ENCODE measurements around the gene GLB1L3.
"Not testable (repeated sequence)": the region's sequence is repeated elsewhere in the genome, so short reads cannot be mapped to it uniquely, and the experiment has no call there.

The GLB1L3 gene

GRCh38 chr11:134294664-134295063, 18.5 kb downstream of the GLB1L3 start:
- no peaks in the 10 kb centered on the region for H3K4me1 ChIP-seq (ENCODE audit: control insufficient read depth, insufficient read depth, low read length, poor library complexity, severe bottlenecking)

GRCh38 chr11:134312223-134312622, 36.0 kb downstream of the GLB1L3 start:
- DNase-seq, result no peak
- no peaks in the 10 kb centered on the region for H3K9me3 ChIP-seq (ENCODE audit: control insufficient read depth, low read length)
- H3K4me1 ChIP-seq (ENCODE audit: control insufficient read depth, insufficient read depth, low read length, poor library complexity, severe bottlenecking), result no peaks in the 10 kb centered on the region

More at GRCh38 chr11:134294664-134295063, 18.5 kb downstream of the GLB1L3 start:
- Histone ChIP-seq H3K36me3 (ENCODE audit: control insufficient read depth, insufficient read depth, low read length) (no peaks in the 10 kb centered on the region), H3K9me3 (ENCODE audit: control insufficient read depth, low read length) (no peaks in the 10 kb centered on the region), H3K27me3 (replicated peaks; ENCODE audit: control insufficient read depth, insufficient read depth, low read length, poor library complexity, severe bottlenecking) (no peaks in the 10 kb centered on the region), H3K27ac (ENCODE audit: insufficient read depth, low read length, poor library complexity, severe bottlenecking) (no peak overlapping the region), H3K4me3 (ENCODE audit: insufficient read depth, low read depth, low read length, poor library complexity, severe bottlenecking) (no peak overlapping the region)
- DNase-seq, result no peak

DNA sequence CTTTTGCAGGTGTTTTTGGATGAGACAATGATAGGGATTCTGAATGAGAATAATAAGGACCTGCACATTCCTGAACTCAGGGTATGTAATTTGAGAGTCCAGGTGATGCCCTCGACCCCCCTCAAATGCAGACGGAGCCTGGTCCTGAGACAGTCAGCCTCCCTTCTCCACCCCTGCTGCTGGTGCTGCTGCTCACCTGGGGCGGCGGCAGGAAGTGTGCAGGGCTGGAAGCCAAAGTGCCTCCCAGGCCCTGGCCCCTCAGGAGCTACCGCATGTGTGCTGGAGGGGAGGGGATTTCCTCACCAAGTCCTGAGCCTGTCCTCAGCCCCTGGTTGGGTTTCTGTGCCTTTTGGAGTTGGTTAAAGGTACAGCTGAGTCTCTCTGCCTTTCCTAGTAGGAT, 36.6 kb downstream of the GLB1L3 start:
- Histone ChIP-seq H3K36me3 (ENCODE audit: control insufficient read depth, insufficient read depth, low read length) (no peaks in the 10 kb centered on the region), H3K27me3 (replicated peaks; ENCODE audit: control insufficient read depth, insufficient read depth, low read length, poor library complexity, severe bottlenecking) (no peaks in the 10 kb centered on the region), H3K27ac (ENCODE audit: insufficient read depth, low read length, poor library complexity, severe bottlenecking) (no peak overlapping the region), H3K4me1 (ENCODE audit: control insufficient read depth, insufficient read depth, low read length, poor library complexity, severe bottlenecking) (no peaks in the 10 kb centered on the region), H3K9me3 (ENCODE audit: control insufficient read depth, low read length) (no peaks in the 10 kb centered on the region), H3K4me3 (ENCODE audit: insufficient read depth, low read depth, low read length, poor library complexity, severe bottlenecking) (no peak overlapping the region)
- DNase-seq, result no peak

More at GRCh38 chr11:134312223-134312622, 36.0 kb downstream of the GLB1L3 start:
- Histone ChIP-seq H3K27ac (ENCODE audit: insufficient read depth, low read length, poor library complexity, severe bottlenecking) (no peak overlapping the region), H3K36me3 (ENCODE audit: control insufficient read depth, insufficient read depth, low read length) (no peaks in the 10 kb centered on the region), H3K27me3 (replicated peaks; ENCODE audit: control insufficient read depth, insufficient read depth, low read length, poor library complexity, severe bottlenecking) (no peaks in the 10 kb centered on the region), H3K4me3 (ENCODE audit: insufficient read depth, low read depth, low read length, poor library complexity, severe bottlenecking) (no peak overlapping the region)

- Histone ChIP-seq H3K27me3 (replicated peaks; ENCODE audit: control insufficient read depth, insufficient read depth, low read length, poor library complexity, severe bottlenecking) (no peaks in the 10 kb centered on the region), H3K9me3 (ENCODE audit: control insufficient read depth, low read length) (no peaks in the 10 kb centered on the region), H3K4me1 (ENCODE audit: control insufficient read depth, insufficient read depth, low read length, poor library complexity, severe bottlenecking) (no peaks in the 10 kb centered on the region), H3K4me3 (ENCODE audit: insufficient read depth, low read depth, low read length, poor library complexity, severe bottlenecking) (no peak overlapping the region), H3K36me3 (ENCODE audit: control insufficient read depth, insufficient read depth, low read length) (no peaks in the 10 kb centered on the region), H3K27ac (ENCODE audit: insufficient read depth, low read length, poor library complexity, severe bottlenecking) (no peak overlapping the region)
- DNase-seq, result no peak
These were observed 37.2 kb downstream of the GLB1L3 start for GRCh38 chr11:134313379-134313778.

- Histone ChIP-seq H3K4me3 (ENCODE audit: insufficient read depth, low read depth, low read length, poor library complexity, severe bottlenecking) (no peak overlapping the region), H3K27ac (ENCODE audit: insufficient read depth, low read length, poor library complexity, severe bottlenecking) (no peak overlapping the region)
These were observed 37.8 kb downstream of the GLB1L3 start for GRCh38 chr11:134313821-134314607.

DNA sequence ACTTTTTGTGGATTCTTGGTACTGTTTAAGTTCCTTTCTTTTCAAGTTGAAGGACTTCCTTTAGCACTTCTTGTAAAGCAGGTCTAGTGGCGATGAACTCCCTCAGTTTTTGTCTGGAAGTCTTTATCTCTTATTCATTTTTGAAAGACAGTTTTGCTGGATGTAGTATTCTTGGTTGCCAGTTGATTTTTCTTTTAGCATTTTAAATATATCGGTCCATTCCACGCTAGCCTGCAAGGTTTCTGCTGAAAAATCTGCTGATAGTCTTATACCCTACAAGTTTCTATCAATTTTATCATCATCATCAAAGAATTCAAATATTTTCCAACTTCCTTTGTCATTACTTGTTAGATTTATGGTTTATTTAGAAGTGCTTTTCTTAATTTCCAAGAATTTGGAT, 40.9 kb downstream of the GLB1L3 start:
- no peaks in the 10 kb centered on the region for H3K4me1 ChIP-seq (ENCODE audit: control insufficient read depth, insufficient read depth, low read length, poor library complexity, severe bottlenecking)
- no peaks in the 10 kb centered on the region for H3K36me3 ChIP-seq (ENCODE audit: control insufficient read depth, insufficient read depth, low read length)
- H3K9me3 ChIP-seq (ENCODE audit: control insufficient read depth, low read length), result peaks cover 6% of the 10 kb centered on the region
- no peak for DNase-seq
- no peak overlapping the region for H3K27ac ChIP-seq (ENCODE audit: insufficient read depth, low read length, poor library complexity, severe bottlenecking)
- H3K27me3 ChIP-seq (replicated peaks; ENCODE audit: control insufficient read depth, insufficient read depth, low read length, poor library complexity, severe bottlenecking), result no peaks in the 10 kb centered on the region
- no peak overlapping the region for H3K4me3 ChIP-seq (ENCODE audit: insufficient read depth, low read depth, low read length, poor library complexity, severe bottlenecking)

More at GRCh38 chr11:134313821-134314607, 37.8 kb downstream of the GLB1L3 start:
- no peaks in the 10 kb centered on the region for H3K27me3 ChIP-seq (replicated peaks; ENCODE audit: control insufficient read depth, insufficient read depth, low read length, poor library complexity, severe bottlenecking)
- H3K9me3 ChIP-seq (ENCODE audit: control insufficient read depth, low read length), result no peaks in the 10 kb centered on the region
- no peak for DNase-seq
- no peaks in the 10 kb centered on the region for H3K36me3 ChIP-seq (ENCODE audit: control insufficient read depth, insufficient read depth, low read length)
- no peaks in the 10 kb centered on the region for H3K4me1 ChIP-seq (ENCODE audit: control insufficient read depth, insufficient read depth, low read length, poor library complexity, severe bottlenecking)

- not testable (repeated sequence) for H3K27ac ChIP-seq (ENCODE audit: insufficient read depth, low read length, poor library complexity, severe bottlenecking); H3K36me3 ChIP-seq (ENCODE audit: control insufficient read depth, insufficient read depth, low read length); H3K4me3 ChIP-seq (ENCODE audit: insufficient read depth, low read depth, low read length, poor library complexity, severe bottlenecking); H3K9me3 ChIP-seq (ENCODE audit: control insufficient read depth, low read length); DNase-seq; H3K27me3 ChIP-seq (replicated peaks; ENCODE audit: control insufficient read depth, insufficient read depth, low read length, poor library complexity, severe bottlenecking); H3K4me1 ChIP-seq (ENCODE audit: control insufficient read depth, insufficient read depth, low read length, poor library complexity, severe bottlenecking)
These were observed 45.2 kb downstream of the GLB1L3 start for GRCh38 chr11:134321373-134321772.

DNA sequence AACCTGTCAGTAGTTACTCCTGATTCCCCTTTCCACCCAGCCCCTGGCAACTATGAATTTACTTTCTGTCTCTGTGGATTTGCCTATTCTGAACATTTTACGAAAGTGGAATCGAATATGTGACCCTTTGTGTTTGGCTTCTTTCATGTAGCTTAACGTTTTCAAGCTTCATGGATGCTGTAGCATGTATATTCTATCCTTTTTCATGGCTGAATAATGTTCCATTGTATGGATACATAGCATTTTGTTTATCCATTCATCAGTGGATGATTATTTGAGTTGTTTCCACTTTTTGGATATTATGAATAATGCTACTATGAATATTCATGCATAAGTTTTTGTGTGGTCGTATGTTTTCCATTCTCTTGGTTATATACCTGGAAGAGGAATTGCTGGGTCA, 46.4 kb downstream of the GLB1L3 start:
- Histone ChIP-seq H3K9me3 (ENCODE audit: control insufficient read depth, low read length) (peaks cover 6% of the 10 kb centered on the region), H3K4me3 (ENCODE audit: insufficient read depth, low read depth, low read length, poor library complexity, severe bottlenecking) (no peak overlapping the region), H3K27me3 (replicated peaks; ENCODE audit: control insufficient read depth, insufficient read depth, low read length, poor library complexity, severe bottlenecking) (no peaks in the 10 kb centered on the region), H3K27ac (ENCODE audit: insufficient read depth, low read length, poor library complexity, severe bottlenecking) (no peak overlapping the region), H3K36me3 (ENCODE audit: control insufficient read depth, insufficient read depth, low read length) (no peaks in the 10 kb centered on the region), H3K4me1 (ENCODE audit: control insufficient read depth, insufficient read depth, low read length, poor library complexity, severe bottlenecking) (no peaks in the 10 kb centered on the region)
- DNase-seq, result no peak

DNA sequence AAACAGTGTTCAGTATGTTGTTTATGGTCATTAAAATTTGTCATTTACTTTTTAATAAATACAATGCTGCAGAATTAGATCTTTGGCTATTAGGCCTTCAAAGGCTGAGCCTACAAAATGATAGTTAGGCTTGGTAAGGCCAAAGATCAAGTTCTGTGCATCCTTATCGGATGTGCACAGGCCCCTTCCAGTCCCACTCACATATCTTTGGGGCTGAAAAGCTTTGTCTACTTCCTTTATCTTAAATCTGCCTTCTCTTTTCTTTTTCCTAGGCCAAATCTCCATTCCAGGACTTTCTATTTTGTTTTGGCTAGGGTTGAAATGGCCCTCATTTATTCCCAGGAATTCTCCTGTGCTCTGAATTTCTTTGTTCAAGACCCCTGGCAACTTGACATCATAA, 52.3 kb downstream of the GLB1L3 start:
- H3K9me3 ChIP-seq (ENCODE audit: control insufficient read depth, low read length), result no peaks in the 10 kb centered on the region
- no peak overlapping the region for H3K27ac ChIP-seq (ENCODE audit: insufficient read depth, low read length, poor library complexity, severe bottlenecking)
- H3K4me1 ChIP-seq (ENCODE audit: control insufficient read depth, insufficient read depth, low read length, poor library complexity, severe bottlenecking), result peaks cover 14% of the 10 kb centered on the region
- H3K27me3 ChIP-seq (replicated peaks; ENCODE audit: control insufficient read depth, insufficient read depth, low read length, poor library complexity, severe bottlenecking), result no peaks in the 10 kb centered on the region
- no peak for DNase-seq
- no peaks in the 10 kb centered on the region for H3K36me3 ChIP-seq (ENCODE audit: control insufficient read depth, insufficient read depth, low read length)
- no peak overlapping the region for H3K4me3 ChIP-seq (ENCODE audit: insufficient read depth, low read depth, low read length, poor library complexity, severe bottlenecking)

DNA sequence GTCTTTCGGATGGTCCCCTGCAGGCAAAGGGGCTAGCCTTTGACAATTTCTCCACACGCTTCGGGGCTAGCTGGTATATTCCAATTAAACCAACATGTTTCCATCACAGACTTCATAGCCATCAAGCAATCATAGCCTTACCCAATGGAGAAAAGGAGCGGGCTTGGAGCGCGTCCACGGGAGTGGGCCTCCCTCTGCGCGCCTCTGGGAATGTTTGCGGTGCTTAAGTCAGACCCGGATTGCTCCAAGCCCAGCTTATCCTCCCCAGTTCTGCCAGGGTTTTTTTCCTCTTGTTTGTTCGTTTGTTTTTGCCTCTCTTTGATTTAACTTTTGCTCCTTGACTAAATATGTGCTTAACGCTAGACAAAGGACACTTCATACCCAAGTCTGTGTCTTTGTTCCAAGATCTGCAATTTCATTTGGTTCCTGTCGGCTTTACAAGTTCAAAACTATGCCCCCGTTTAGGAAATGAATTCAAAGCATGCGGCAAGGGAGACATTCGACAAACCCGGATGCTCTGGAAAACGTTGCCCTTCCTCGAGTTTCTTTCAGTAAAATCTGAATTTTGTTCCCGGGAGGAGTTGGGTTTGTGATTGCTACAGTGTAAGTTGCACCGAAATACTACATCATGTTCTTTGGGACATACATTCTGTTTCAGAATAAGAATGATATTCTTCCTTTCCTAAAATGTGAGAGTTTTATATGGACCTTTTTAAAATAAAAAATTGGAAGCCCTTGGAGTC, 54.6 kb downstream of the GLB1L3 start:
- Histone ChIP-seq H3K4me1 (ENCODE audit: control insufficient read depth, insufficient read depth, low read length, poor library complexity, severe bottlenecking) (peaks cover 14% of the 10 kb centered on the region), H3K27me3 (replicated peaks; ENCODE audit: control insufficient read depth, insufficient read depth, low read length, poor library complexity, severe bottlenecking) (no peaks in the 10 kb centered on the region), H3K27ac (ENCODE audit: insufficient read depth, low read length, poor library complexity, severe bottlenecking) (no peak overlapping the region), H3K4me3 (ENCODE audit: insufficient read depth, low read depth, low read length, poor library complexity, severe bottlenecking) (peak overlapping the region; percentile 41), H3K36me3 (ENCODE audit: control insufficient read depth, insufficient read depth, low read length) (no peaks in the 10 kb centered on the region), H3K9me3 (ENCODE audit: control insufficient read depth, low read length) (no peaks in the 10 kb centered on the region)
- no peak for DNase-seq

Measured in effector memory CD4-positive, alpha-beta T cell (primary cell).